Hippocampal formation (tissue), 2 donors: ENCODE data around the gene UNC93B1.

Experiments
- DNase-seq, 2 donors: peaks; one replicate each; lab custom pipeline; 2025; lab: John Stamatoyannopoulos, UW

UNC93B1 gene

DNA sequence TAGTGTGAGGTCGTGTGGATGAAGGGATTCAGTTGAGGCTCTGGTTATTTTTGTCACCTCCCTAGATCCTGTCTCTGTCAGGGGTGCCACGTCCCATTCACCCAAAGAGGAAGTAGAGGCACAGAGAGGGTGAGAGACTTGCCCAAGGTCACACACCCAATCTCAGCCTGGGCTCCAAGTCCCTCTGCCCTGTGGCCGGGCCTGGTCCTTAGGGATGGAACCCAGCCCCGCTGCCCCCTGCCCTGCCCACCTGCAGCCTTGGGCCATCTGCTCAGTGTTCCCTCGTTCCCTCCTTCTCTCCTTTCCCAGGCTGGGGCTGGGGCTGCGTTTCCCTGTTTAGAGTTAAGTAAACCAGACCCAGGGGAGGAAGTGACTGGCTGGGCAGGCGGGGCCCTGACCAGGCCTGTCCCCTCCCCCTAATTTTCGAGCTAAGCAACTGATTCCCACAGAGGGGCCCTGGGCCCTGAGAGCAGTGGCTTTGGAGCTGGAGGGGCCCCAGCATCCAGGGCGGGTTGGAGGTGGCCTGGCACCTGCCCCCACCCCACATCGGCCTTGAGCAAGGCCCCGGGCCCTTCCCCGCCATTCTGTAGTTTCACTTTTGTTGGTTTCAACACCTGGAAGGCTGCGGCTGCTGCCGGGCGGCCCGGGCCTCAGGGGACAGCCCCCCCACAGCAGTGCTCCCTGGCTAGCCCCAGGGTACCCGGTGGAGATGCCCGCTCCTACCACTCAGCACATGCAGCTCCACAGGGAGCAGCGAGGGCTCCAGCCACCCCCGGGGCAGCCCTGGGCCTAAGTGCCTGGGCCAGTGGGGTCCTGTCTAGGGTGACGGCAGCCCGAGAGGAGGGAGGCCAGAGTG is 36.4 kb upstream of the UNC93B1 start:
- DNase-seq, result no peak

DNA sequence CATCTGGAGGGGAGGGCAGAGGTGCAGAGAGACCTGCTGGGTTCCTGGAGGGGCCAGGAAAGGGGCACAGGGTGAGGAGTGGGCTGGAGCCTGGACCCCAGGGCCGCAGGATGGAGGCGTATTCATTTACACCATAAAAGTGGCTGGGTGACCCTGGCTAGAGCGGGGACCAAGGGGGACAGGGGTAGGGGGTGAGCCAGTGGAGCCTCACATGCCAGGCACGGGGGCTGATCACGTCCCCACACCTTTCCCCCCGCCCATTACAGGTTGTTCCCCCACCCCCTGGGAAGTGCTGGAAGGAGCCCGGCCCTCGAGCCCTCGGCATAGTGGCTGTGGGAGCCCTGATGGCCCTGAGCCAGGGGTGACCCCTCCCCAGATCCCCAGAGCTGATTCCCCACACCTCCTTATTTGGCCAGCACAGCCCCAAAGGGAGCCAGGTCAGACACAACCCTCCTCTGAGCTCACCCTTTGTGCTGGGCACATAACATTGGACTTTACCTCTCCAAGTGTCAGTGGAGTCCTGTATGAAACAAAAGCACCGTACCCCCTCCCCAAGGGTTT is 35.7 kb upstream of the UNC93B1 start:
- DNase-seq, result no peak

DNA sequence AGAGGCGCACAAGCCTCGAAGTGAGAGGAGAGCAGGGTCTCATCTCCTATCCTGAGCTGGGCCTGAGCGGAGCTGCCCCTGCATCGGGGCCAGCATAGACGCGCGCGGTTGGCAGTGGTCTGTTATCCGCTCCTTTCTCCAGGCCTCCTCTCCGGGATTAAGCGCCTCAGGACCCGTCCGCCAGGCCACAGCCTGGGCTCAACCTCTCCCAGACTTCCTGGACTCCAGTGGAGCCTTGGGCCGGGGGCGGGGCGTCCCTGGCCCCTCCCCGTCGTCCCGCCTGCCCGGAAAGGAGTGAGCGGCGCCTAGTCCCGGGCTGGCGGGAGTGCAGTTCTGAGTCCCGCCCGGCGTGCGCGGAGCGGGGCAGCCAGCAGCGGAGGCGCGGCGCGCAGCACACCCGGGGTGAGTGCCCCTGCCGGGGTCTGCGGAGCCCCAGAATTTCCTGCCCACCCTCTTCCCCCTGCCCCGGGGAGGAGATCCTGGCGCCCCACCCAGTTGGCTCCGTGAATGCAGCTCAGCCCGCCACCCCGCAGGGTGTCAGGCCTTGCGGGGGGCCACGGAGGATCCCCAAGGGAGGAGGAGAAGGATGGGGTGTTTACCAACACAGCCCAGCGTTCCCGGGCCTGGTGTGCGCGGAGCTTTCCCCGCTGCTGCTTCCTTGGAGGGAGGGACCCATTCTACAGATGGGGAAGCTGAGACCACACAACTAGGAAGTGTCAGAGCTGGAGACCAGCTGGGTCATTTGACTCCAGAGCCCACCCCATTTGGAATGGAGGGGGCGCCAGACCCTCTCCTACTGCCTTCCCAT is 35.0 kb upstream of the UNC93B1 start, which contains the start of gene TCIRG1:
TCIRG1 (plus strand) TSS at position 308 of the 808 bp plus-strand sequence. CDS start 2,247 bp downstream, outside the sequence.
- peak in 1 of 2 donors; percentile 38 for DNase-seq

DNA sequence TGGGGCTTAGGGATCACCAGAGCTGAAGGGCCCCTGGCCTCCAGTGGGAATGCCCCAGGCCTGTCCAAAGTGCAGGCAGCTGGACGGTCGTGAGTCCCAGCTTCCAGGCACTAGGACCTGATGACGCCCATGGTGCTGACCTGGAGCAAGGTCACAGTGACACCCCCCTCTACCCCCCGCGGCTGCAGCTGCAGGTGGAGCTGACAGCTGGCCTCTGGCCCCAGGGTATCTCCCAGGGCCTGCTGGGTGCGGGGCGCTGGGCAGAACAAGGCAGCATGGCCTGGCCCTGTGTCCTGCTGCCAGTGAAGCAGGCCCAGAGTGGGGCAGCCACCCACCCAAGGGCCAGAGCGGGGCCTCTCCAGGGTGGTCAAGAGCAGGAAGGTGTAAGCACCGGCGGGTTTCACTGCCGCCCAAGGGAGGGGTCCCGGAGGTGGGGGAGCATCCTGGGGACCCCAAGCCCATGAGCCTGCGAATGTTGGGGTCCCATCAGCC is 34.4 kb upstream of the UNC93B1 start:
- DNase-seq, result no peak

DNA sequence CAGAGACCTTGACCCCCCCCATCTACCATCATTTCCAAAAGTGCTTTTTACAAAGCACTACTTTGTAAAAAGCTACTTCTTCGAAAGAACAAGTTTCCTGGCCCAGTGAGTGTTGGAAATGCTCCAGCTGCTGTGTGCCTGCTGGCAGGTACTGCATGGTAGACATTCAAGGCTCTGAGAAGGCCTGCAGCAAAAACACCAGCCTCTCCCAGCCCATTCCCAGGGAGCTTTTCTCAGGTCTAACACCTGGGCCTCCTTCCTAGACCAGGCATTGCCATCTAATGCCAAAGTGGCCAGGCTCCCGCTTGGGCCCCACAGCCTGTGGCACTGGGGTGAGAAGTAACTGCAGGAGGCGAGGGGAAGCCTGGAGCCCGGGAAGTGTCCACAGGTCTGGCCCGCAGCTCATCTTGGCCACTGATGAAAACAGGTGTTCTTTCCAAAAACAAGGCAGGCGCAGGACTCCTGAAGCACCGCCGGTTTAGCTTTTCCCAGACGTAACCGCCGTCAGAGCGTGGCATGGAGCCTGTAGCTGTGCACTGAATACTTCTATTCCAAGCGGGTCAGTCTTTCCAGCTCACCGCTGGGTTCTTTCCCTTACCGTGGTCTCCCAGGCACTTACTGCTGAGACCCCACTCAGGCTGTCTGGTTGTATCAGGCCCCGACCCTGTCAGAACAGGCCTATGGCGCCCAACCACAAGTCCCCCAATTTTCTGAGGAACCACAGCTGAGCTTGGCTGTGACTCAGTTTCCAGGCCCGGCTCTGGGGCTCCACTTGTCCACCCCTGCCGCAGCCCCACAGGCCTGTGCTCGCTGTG is 33.7 kb upstream of the UNC93B1 start:
- no peak for DNase-seq

DNA sequence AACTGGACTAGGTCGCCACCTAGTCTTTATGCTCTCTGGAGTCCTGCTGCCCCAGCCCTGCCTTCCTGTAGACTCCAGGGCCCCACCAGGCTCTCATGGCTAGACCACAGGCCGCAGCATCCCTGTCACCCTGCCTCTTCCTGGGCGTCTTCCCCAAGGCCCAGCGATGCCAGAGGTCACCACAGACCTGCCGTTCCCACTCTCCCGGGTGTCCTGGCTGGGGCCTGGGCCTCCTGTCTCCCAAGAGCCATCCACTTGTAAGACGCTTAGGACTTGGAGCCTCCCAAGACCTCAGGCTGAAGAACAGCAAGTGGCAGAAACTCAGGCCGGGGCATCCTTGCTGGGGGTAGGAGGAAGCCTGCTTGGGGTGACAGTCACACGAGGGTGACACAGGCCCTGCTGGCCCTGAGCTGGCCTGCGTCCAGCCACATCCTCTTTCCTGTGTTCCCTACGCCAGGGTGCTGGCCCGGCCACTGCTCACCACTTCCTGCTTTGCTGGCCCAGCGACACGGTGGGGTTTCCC is 32.9 kb upstream of the UNC93B1 start:
- no peak for DNase-seq

DNA sequence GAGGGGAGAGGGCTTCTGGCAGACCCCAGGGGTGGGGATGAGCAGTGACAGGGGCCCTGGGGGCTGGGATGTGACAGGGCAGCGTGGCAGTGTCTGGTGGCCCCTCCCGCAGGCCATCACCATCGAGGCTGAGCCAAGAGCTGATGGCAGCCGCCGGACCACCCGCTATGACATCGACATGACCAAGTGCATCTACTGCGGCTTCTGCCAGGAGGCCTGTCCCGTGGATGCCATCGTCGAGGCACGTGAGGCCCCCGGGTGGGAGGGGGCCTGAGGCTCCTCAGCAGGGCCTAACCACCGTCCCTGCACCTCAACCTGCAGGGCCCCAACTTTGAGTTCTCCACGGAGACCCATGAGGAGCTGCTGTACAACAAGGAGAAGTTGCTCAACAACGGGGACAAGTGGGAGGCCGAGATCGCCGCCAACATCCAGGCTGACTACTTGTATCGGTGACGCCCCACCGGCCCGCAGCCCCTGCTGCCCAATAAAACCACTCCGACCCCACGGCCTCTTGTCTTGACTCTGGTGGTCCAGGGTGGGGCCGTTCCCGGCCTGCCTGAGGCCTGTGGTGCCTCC is 32.3 kb upstream of the UNC93B1 start:
- no peak for DNase-seq

DNA sequence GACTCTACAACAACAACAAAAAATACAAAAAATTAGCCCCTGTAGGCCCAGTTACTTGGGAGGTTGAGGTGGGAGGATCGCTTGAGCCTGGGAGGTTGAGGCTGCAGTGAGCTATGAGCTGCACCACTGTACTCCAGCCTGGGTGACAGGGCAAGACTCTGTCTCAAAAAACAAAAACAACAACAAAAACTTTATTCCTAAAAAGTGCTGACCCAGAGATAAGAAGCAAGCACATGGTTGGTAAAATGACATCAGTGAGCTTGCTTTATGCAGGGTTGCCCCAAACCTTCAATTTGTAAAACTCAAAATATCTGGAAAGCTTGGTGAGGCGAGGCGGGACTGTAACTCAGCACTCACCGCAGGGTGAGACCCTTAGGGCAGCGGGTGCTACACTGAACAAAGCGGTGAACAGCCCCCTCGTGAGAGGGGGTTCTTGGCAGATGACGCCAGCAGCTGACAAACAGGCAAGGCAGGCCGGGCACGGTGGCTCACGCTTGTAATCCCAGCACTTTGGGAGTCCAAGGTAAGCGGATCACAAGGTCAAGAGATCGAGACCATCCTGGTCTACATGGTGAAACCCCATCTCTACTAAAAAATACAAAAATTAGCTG is 31.5 kb upstream of the UNC93B1 start:
- DNase-seq, result no peak

DNA sequence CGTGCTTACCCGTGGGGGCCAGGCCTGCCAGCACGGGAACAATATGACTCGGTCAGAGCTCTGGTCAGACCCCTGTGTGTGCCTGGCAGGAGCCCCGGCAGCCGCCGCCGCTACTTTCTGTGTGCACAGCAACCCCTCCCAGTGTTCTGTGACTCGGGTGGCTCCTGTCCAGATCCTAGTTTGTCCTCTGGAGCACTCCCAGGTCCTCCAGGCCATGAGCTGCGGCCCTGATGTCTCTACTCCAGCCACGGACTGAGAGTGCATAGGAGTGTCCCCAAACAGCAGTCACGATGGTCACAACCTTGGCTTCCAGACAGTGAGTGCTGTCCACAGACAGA is 29.8 kb upstream of the UNC93B1 start:
- DNase-seq, result no peak

DNA sequence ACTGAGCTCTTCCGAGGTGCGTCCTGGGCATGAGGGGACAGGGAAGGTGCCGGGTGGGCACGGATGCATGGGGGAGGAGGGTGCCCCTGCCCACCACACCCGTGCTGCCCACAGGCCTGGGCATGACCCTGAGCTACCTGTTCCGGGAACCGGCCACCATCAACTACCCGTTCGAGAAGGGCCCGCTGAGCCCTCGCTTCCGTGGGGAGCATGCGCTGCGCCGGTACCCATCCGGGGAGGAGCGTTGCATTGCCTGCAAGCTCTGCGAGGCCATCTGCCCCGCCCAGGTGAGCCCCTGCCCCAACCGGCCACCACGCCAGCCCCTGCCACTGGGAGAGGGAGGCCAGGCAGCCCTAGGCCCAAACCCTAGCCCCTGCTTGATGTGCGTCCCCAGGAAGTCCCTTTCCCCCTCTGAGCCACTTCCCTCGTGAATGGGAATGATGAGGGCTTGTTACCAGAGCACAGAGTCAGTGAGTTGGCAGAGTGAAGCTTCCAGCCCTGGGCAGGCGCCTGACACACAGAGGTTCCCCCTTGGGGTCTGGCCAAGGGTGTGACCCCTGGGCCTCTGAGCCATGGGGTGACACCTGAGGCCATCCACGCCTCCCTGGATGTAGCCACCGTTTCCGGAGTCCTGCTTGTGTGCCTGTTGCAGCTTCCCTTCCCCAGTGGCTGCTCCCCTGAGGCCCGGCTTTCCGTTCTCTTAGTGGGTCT is 29.3 kb upstream of the UNC93B1 start:
- DNase-seq, result no peak

DNA sequence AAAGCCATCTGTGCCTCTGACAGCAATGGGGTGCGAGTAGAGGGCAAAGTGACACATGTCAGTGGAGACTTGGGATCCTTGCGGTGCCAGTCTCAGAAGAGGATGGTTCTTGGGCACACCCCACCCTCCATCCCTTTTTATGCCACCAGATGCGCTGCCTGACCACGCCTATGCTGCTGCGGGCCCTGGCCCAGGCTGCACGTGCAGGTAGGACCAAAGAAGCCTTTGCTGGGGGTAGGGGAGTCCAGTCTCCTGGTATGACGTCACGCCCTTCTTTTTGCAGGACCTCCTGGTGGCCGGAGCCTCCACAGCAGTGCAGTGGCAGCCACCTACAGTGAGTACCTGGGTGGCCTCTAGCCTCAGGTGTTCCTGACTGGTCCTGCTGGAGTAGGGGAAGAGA is 28.1 kb upstream of the UNC93B1 start:
- no peak for DNase-seq

DNA sequence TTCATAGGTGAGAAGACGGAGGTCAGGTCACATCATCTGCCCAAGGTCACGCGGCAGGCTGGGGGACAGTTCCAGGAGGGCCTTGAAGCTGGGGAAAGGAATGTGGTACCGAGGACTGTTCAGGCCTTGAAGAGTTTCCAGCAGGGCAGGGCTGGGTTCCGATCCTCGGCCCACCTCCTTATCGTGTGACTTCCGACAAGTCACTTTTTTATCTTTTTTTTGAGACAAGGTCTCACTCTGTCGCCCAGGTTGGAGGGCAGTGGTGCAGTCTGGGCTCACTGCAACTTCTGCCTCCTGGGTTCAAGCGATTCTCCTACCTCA is 27.2 kb upstream of the UNC93B1 start:
- DNase-seq, result no peak

DNA sequence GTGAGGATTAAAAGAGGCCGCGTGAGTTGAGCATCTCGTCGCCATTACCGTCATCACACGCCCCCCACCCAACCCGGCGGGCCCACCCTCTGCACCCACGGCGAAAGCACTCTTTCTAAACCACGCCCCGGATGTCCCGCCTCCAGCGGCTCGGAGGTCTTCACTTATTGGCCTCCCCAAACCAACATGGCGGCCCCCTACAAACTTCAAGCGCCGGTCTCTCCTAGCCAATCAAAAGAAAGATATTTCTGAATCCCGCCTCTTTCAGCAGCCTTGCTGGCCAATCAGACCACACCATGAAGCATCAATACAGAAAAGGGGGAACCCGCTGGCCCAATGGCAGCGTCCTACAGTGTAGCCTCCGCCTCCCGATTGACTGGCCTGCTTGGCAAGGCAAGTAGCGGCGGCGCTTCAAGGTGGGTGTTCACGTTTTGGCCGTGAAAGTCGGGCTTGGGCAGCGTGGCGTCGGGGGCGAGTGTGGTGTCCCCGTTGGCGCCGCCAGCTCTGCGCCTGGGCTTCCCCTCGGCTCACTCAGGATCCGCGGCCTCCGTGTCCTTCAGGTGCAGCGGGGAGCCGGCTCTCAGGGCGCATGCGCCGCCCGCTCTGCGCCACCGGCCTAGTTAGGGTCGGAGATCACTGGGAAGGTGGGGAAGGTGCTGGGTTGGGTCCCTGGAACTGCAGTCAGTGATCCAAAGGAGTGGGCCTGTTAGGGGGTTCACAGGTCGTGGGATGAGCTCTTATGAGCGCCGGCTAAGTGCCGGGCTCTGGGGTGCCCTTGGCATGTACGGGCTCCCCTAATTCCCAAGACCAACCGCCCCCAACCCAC is 26.6 kb upstream of the UNC93B1 start, which contains the start of gene NDUFS8:
NDUFS8 (plus strand) TSS at position 364 of the 826 bp plus-strand sequence. CDS start 1,471 bp downstream, outside the sequence.
- DNase-seq, result peak; percentile 95 to 99

DNA sequence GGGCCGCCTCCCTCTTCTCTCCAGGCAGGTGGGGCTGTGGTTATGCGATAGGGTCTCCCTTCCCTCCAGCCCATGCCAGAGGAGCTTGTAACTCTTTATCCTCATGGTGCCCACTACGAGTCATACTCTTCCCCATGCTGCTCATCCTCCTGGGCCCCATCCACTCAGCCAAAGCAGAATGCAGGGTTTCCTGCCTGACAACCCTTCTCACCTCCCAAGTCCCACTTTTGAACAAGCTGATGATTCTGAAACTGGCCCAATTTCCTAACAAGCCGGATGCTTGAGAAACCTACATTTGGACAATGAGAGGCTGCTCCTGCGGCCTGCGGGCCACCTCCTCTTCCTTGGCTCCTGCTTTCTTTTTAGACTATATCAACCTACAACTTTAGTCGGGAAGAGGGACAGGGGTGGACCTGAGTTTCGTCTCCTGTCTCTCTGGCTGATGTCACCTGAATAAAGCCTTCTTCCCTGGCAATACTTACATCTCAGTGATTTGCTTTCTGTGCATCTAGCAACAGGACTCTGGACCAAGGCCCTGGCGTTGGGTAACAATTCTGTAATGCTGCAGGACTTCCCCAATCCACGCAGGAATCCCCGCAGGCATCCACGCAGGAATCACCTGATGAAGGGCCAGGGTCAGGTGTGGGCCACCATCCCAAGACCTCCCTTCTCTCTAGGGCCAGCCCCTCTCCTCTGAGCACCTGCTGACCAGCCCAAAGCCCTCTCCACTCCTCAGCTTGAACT is 25.1 kb upstream of the UNC93B1 start:
- no peak for DNase-seq

DNA sequence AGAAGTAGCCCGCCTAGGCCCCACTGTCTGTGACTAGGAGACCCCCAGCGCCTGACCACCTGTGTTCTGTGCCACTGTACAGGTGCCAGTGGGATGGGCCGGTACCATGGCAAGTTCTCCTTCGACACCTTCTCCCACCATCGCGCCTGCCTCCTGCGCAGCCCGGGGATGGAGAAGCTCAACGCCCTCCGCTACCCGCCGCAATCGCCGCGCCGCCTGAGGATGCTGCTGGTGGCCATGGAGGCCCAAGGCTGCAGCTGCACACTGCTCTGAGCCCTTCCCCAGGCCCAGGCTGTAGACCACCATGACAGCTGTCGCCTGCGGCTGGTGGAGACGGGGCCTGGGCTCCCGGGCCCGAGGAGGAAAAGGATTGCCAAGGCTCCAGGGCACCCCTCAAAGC is 23.8 kb upstream of the UNC93B1 start:
- no peak for DNase-seq

DNA sequence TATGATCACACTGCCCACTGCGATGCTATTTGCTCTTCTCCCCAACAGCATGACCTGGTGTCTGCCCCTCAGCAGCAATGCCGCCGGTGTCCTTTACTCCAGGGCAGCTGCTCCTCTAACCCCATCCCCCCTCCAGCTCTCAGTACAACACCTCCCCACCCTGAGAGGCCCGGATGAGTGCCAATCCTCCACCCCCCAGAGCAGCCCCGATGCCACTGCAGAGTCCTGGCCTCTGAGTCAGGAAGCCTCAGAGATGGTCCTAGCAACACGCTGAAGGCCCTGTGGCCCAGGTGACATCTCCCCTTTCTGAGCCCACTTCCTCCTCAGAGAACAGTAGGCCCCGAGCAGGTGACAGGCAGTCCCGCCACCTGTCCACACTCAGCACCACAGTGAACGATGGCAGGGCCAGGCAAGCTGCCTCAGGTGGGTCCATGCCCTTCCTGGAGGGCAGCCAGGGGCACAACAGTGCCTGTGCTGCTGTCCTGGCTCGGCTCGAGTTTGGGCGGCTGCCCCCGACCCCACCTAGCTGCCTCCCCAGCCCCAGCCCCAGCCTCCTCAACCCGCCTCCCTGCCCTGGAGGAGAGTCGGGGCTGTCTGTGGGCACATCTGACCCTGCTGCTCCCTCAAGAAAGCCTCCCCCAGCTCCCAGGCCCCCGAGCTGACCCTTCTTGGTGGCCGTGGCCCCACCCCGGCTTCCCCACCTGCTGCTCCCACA is 22.7 kb upstream of the UNC93B1 start:
- no peak for DNase-seq

DNA sequence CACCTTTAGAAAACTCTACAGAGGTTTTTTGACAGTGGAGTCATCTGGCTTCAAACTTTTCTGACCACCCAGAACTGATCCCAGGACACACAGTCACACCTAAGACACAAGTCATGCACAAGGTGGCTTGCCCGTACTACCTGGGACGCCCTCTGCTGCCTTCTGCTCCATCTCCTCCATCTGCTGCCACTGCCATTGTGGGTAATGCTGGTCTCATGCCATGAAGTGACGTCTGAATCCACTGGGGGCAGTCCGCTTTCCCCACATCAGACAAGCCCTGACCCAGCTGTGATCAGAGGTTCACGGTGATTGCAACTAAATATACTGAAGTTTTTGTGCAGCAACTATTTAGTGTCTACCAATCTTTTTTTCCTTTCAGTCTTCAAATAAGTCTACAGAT is 21.1 kb upstream of the UNC93B1 start:
- DNase-seq, result no peak

DNA sequence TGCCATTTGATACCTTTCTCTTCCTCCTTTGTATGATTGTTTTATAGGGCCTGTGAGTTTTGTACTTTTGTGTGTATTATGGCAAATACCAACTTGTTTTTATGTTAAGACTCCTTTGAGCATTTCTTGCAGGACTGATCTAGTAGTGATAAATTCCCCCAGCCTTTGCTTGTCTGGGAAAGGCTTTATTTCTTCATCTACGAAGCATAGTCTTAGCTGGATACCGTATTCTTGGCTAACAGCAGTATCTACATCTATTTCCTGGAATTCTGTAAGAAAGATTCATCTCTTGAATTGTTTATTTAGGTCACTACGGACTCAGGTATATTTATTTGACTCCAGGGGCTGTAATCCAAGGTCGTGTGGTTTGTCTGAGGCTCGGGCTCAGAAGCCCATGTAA is 20.6 kb upstream of the UNC93B1 start:
- no peak for DNase-seq
